Activated CD4-positive, alpha-beta T cell treated with anti-CD3 and anti-CD28 coated beads, Interleukin-2, amount 10 ng/mL, durations not matched to agents 24 days and 14 days (primary cell): Measurements from ENCODE around the gene RFTN1. TPM values are rescaled to one million over a fixed set of nuclear protein-coding genes. Genes with fewer than 3 reads are reported as not detected.

Experiments
- DNase-seq: peaks from one replicate; pipeline ENCODE4 v3.0.0; 2022
- H3K27ac Mint-ChIP-seq: one replicate; pipeline ENCODE4 v1.8.0; 2022; ENCODE audit warnings: mild to moderate bottlenecking, mixed read lengths
- H3K27me3 Mint-ChIP-seq: one replicate; pipeline ENCODE4 v1.8.0; 2022; ENCODE audit warnings: mixed read lengths
- H3K36me3 Mint-ChIP-seq: one replicate; pipeline ENCODE4 v1.8.0; 2022; ENCODE audit warnings: low read depth, mild to moderate bottlenecking, mixed read lengths
- H3K4me1 Mint-ChIP-seq: one replicate; pipeline ENCODE4 v1.8.0; 2021; ENCODE audit warnings: mixed read lengths
- H3K4me3 Mint-ChIP-seq: one replicate; pipeline ENCODE4 v1.8.0; 2022; ENCODE audit warnings: mild to moderate bottlenecking, moderate library complexity, mixed read lengths
- H3K9me3 Mint-ChIP-seq: one replicate; pipeline ENCODE4 v1.8.0; 2021; ENCODE audit warnings: mixed read lengths
- intact Hi-C: fragments of 100-400 bp; cut with micrococcal nuclease; formaldehyde crosslinking; loops from one replicate; pipeline ENCODE4 v1.15.1; 2023
- total RNA-seq: library from RNA; stranded (reverse); gene quantifications from 2 replicates; pipeline ENCODE4 v1.2.3, GENCODE V29; 2022

The RFTN1 gene
- total RNA-seq, 1 donor from 2014 or later: 92.4 TPM

DNA sequence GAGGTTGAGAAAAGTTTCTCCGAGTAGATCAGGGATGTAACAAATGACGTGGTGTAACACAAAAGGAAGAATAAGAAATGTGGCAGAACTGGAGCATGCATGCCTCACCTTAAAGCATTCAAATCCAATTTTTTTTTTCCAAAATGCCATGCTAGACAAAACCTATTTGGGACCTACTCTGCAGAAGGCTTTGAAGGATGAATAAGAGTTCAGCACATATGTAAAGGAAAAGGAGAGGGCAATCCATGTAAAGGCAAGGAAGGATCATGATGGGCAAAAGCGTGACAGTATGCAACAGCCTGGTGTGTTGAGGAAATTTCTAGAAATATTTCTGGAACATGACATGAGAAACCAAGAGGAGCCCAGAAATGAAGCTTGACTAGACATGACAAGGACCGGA is 132.1 kb downstream of the RFTN1 start:
- peaks cover 21% of the 10 kb centered on the region for H3K9me3 Mint-ChIP-seq
- no peaks in the 10 kb centered on the region for H3K27me3 Mint-ChIP-seq
- H3K4me1 Mint-ChIP-seq: peaks cover 45% of the 10 kb centered on the region
- peak overlapping the region; percentile 7 for H3K27ac Mint-ChIP-seq
- no peak for DNase-seq
- intact Hi-C loops: no loop called here
- peaks cover 84% of the 10 kb centered on the region for H3K36me3 Mint-ChIP-seq
- no peak overlapping the region for H3K4me3 Mint-ChIP-seq

- Mint-ChIP-seq H3K27ac (peak overlapping the region; percentile 90), H3K4me1 (peaks cover 52% of the 10 kb centered on the region), H3K9me3 (peaks cover 21% of the 10 kb centered on the region), H3K36me3 (peaks cover 88% of the 10 kb centered on the region), H3K4me3 (no peak overlapping the region), H3K27me3 (no peaks in the 10 kb centered on the region)
- intact Hi-C loops: no loop called here
- no peak for DNase-seq
These were observed 133.1 kb downstream of the RFTN1 start for GRCh38 chr3:16380421-16380820.

GRCh38 chr3:16379838-16380237 is 133.7 kb downstream of the RFTN1 start:
- Mint-ChIP-seq H3K9me3 (peaks cover 21% of the 10 kb centered on the region), H3K4me3 (no peak overlapping the region), H3K36me3 (peaks cover 84% of the 10 kb centered on the region), H3K4me1 (peaks cover 58% of the 10 kb centered on the region), H3K27me3 (no peaks in the 10 kb centered on the region), H3K27ac (peak overlapping the region; percentile 90)
- intact Hi-C loops: loop anchor here (5.0 kb wide), 3 partner anchors 67 to 82 kb away; no protein-coding TSS in a partner anchor
- DNase-seq: no peak

DNA sequence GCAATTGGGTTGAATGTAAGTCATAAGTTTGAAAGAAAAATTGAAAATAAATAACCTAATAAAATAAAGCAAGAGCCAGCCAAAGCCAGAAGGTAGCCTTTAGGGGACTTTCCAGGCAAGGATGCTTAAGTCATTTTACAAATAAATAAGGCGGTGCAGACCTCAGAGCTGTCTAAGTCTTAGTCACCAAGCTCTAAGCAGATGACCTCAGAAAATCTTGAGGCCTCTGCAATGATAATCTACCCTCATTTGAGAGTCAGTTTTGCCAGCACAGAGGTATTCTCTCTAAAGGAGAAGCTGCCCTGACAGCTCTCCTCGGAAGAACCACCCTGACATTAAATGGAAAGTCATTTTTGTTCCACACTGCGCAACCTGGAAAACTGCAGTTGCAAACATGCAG is 134.6 kb downstream of the RFTN1 start:
- peak overlapping the region; percentile 90 for H3K27ac Mint-ChIP-seq
- peak overlapping the region; percentile 49 for H3K4me3 Mint-ChIP-seq
- peaks cover 87% of the 10 kb centered on the region for H3K36me3 Mint-ChIP-seq
- peaks cover 21% of the 10 kb centered on the region for H3K9me3 Mint-ChIP-seq
- peaks cover 67% of the 10 kb centered on the region for H3K4me1 Mint-ChIP-seq
- H3K27me3 Mint-ChIP-seq: no peaks in the 10 kb centered on the region
- peak; percentile 72 for DNase-seq
- intact Hi-C loops: loop anchor here (5.0 kb wide), 3 partner anchors 68 to 83 kb away; no protein-coding TSS in a partner anchor

GRCh38 chr3:16378415-16378814 is 135.1 kb downstream of the RFTN1 start:
- DNase-seq: no peak
- intact Hi-C loops: loop anchor here (5.0 kb wide), 3 partner anchors 69 to 84 kb away; no protein-coding TSS in a partner anchor
- Mint-ChIP-seq H3K36me3 (peaks cover 86% of the 10 kb centered on the region), H3K9me3 (peaks cover 19% of the 10 kb centered on the region), H3K4me3 (peak overlapping the region; percentile 52), H3K27me3 (no peaks in the 10 kb centered on the region), H3K4me1 (peaks cover 68% of the 10 kb centered on the region), H3K27ac (peak overlapping the region; percentile 90)

GRCh38 chr3:16377847-16378302 is 135.6 kb downstream of the RFTN1 start:
- H3K4me1 Mint-ChIP-seq: peaks cover 70% of the 10 kb centered on the region
- H3K36me3 Mint-ChIP-seq: peaks cover 88% of the 10 kb centered on the region
- H3K27ac Mint-ChIP-seq: peak overlapping the region; percentile 90
- peak overlapping the region; percentile 52 for H3K4me3 Mint-ChIP-seq
- DNase-seq: no peak
- H3K9me3 Mint-ChIP-seq: peaks cover 18% of the 10 kb centered on the region
- intact Hi-C loops: loop anchor here (2.0 to 5.0 kb wide), 4 partner anchors 69 to 87 kb away; no protein-coding TSS in a partner anchor
- no peaks in the 10 kb centered on the region for H3K27me3 Mint-ChIP-seq

- peak overlapping the region; percentile 52 for H3K4me3 Mint-ChIP-seq
- H3K27ac Mint-ChIP-seq: peak overlapping the region; percentile 90
- H3K27me3 Mint-ChIP-seq: no peaks in the 10 kb centered on the region
- peaks cover 12% of the 10 kb centered on the region for H3K9me3 Mint-ChIP-seq
- DNase-seq: peak; percentile 80
- intact Hi-C loops: loop anchor here (2.0 to 5.0 kb wide), 4 partner anchors 70 to 86 kb away; no protein-coding TSS in a partner anchor
- peaks cover 88% of the 10 kb centered on the region for H3K36me3 Mint-ChIP-seq
- peaks cover 71% of the 10 kb centered on the region for H3K4me1 Mint-ChIP-seq
These were observed 136.3 kb downstream of the RFTN1 start for GRCh38 chr3:16377196-16377595.

- H3K4me3 Mint-ChIP-seq: no peak overlapping the region
- H3K9me3 Mint-ChIP-seq: peaks cover 4% of the 10 kb centered on the region
- intact Hi-C loops: loop anchor here (2.0 to 5.0 kb wide), 4 partner anchors 69 to 86 kb away; no protein-coding TSS in a partner anchor
- H3K27me3 Mint-ChIP-seq: no peaks in the 10 kb centered on the region
- peaks cover 86% of the 10 kb centered on the region for H3K36me3 Mint-ChIP-seq
- peak overlapping the region; percentile 79 for H3K27ac Mint-ChIP-seq
- peaks cover 82% of the 10 kb centered on the region for H3K4me1 Mint-ChIP-seq
- DNase-seq: no peak
These were observed 137.6 kb downstream of the RFTN1 start for GRCh38 chr3:16375891-16376290.

- H3K4me3 Mint-ChIP-seq: peak overlapping the region; percentile 55
These were observed 138.6 kb downstream of the RFTN1 start for GRCh38 chr3:16374935-16375245.

GRCh38 chr3:16374047-16374934 is 139.2 kb downstream of the RFTN1 start:
- H3K36me3 Mint-ChIP-seq: peaks cover 84% of the 10 kb centered on the region
- H3K9me3 Mint-ChIP-seq: peaks cover 3% of the 10 kb centered on the region
- intact Hi-C loops: loop anchor here (5.0 kb wide), 1 partner anchor 37 kb away; no protein-coding TSS in a partner anchor
- peak overlapping the region; percentile 55 for H3K4me3 Mint-ChIP-seq
- no peaks in the 10 kb centered on the region for H3K27me3 Mint-ChIP-seq
- peaks cover 91% of the 10 kb centered on the region for H3K4me1 Mint-ChIP-seq
- H3K27ac Mint-ChIP-seq: peak overlapping the region; percentile 90
- peak; percentile 80 for DNase-seq

More at GRCh38 chr3:16374935-16375245, 138.6 kb downstream of the RFTN1 start:
- H3K36me3 Mint-ChIP-seq: peaks cover 84% of the 10 kb centered on the region
- intact Hi-C loops: loop anchor here (5.0 kb wide), 4 partner anchors 38 to 87 kb away; no protein-coding TSS in a partner anchor
- peak overlapping the region; percentile 90 for H3K27ac Mint-ChIP-seq
- no peak for DNase-seq
- H3K9me3 Mint-ChIP-seq: peaks cover 3% of the 10 kb centered on the region
- H3K27me3 Mint-ChIP-seq: no peaks in the 10 kb centered on the region
- peaks cover 87% of the 10 kb centered on the region for H3K4me1 Mint-ChIP-seq

DNA sequence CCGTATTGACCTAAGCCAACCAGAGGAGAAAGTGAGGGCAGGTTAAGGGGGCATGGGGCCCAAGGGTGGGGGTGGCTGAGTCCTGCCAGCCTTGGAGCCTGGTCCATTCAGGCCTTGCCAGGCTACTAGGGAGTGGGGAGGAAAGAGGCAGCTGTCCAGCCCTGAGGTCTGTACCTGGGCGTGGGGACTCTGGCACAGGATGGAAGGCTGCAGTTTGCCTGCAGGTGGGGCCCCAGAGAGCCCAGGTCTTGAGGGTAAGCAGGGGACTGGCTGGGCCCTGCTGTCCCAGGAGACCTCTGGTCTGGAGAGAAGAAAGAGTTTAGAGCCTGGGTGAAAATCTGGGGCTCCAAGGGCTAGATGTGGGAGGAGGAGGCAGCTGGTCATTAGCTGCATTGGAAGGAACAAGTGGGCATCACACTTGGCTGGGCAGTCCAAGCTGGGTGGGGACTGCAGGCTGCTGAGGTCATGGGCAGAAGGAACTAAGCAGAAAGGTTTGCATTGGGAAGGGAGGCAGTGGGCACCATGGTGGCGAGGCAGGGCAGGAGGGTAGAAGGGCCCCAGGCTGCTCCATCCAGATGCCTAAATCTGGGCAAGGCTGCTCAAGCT is 140.1 kb downstream of the RFTN1 start:
- no peaks in the 10 kb centered on the region for H3K27me3 Mint-ChIP-seq
- peaks cover 83% of the 10 kb centered on the region for H3K36me3 Mint-ChIP-seq
- intact Hi-C loops: loop anchor here (5.0 kb wide), 1 partner anchor 36 kb away; no protein-coding TSS in a partner anchor
- H3K4me3 Mint-ChIP-seq: no peak overlapping the region
- H3K4me1 Mint-ChIP-seq: peaks cover 86% of the 10 kb centered on the region
- H3K9me3 Mint-ChIP-seq: no peaks in the 10 kb centered on the region
- DNase-seq: no peak
- peak overlapping the region; percentile 90 for H3K27ac Mint-ChIP-seq

DNA sequence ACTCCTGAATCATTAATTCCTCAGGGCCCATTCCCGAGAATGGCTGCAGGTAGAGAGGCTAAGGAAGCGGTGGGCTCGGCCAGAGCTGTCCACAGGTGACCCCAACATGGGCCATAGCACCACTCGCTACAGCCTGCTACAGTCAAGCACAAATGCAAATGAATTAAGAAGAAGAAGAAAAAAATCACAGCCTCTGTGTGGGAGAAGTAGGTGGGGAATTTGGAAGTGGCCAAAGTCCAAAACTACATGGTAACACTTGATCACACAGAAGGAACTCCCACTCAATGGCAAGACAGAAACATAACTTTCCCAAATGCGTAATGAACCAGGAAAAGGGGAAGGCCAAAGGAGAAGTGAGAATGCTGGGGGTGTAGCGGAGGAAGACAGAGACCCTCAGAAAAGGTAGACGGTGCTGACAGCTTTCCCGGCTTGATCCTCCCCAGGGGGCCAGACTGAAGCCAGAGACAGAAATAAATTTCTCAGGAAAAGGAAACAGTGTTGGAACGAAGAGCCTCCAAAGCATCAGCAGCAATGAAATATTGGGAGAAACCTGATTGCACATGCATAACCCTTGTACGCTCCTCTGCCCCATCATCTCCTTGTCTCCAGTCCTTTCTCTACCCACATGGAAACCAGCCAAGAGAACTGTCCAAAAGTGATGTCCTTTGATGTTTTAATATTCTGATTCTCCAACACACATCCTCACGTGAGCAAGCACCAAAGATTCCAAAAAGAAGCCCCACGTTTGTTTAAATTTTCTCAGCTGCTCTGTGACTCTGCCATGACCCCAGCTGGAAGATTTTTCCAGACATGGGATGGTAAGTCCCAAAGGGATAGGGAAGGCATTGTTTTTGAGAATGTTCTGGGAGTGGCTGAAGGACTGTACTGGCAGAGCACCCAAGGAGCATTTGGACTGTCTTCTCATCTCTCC is 140.9 kb downstream of the RFTN1 start:
- peak overlapping the region; percentile 90 for H3K27ac Mint-ChIP-seq
- intact Hi-C loops: loop anchor here (5.0 kb wide), 1 partner anchor 35 kb away; no protein-coding TSS in a partner anchor
- no peaks in the 10 kb centered on the region for H3K9me3 Mint-ChIP-seq
- H3K4me1 Mint-ChIP-seq: peaks cover 84% of the 10 kb centered on the region
- no peak overlapping the region for H3K4me3 Mint-ChIP-seq
- DNase-seq: no peak
- H3K27me3 Mint-ChIP-seq: no peaks in the 10 kb centered on the region
- H3K36me3 Mint-ChIP-seq: peaks cover 82% of the 10 kb centered on the region
